Memory B cell (primary cell): ENCODE results near the gene RPL12.

Source experiments
- ATAC-seq: fragments of 150-1000 bp; cut with Tn5 transposase; 2 replicates; pipeline ENCODE4 v1.10.0; 2021; ENCODE audit warnings: low read depth, mild to moderate bottlenecking, moderate library complexity
- DNase-seq, 2 donors: peaks; one replicate each; pipeline ENCODE4 v3.0.0; 2022; ENCODE audit warnings: low spot score in 2 of 2
- H3K27ac Mint-ChIP-seq: one replicate; pipeline ENCODE4 v1.8.0; 2022; ENCODE audit warnings: mild to moderate bottlenecking, moderate library complexity, mixed read lengths
- H3K27me3 Mint-ChIP-seq: one replicate; pipeline ENCODE4 v1.8.0; 2022; ENCODE audit warnings: mixed read lengths
- H3K36me3 Mint-ChIP-seq: one replicate; pipeline ENCODE4 v1.8.0; 2022; ENCODE audit warnings: mild to moderate bottlenecking, mixed read lengths
- H3K4me1 Mint-ChIP-seq: one replicate; pipeline ENCODE4 v1.8.0; 2022; ENCODE audit warnings: mixed read lengths
- H3K4me3 Mint-ChIP-seq: one replicate; pipeline ENCODE4 v1.8.0; 2022; ENCODE audit warnings: mild to moderate bottlenecking, moderate library complexity, mixed read lengths
- H3K9me3 Mint-ChIP-seq: one replicate; pipeline ENCODE4 v1.8.0; 2022; ENCODE audit warnings: mixed read lengths

RPL12 gene

GRCh38 chr9:127398715-127399400 lies 52.3 kb downstream of the RPL12 start:
- Mint-ChIP-seq H3K9me3 (no peaks in the 10 kb centered on the region), H3K4me1 (peaks cover 9% of the 10 kb centered on the region), H3K27me3 (peaks cover 3% of the 10 kb centered on the region), H3K4me3 (peak overlapping the region; percentile 85), H3K27ac (no peak overlapping the region), H3K36me3 (peaks cover 2% of the 10 kb centered on the region)
- DNase-seq (no peak), ATAC-seq (no peak)

GRCh38 chr9:127398275-127398647 lies 52.9 kb downstream of the RPL12 start:
- peaks cover 2% of the 10 kb centered on the region for H3K36me3 Mint-ChIP-seq
- H3K27me3 Mint-ChIP-seq: peaks cover 3% of the 10 kb centered on the region
- H3K27ac Mint-ChIP-seq: peak overlapping the region; percentile 35
- H3K4me1 Mint-ChIP-seq: peaks cover 9% of the 10 kb centered on the region
- DNase-seq (no peak), ATAC-seq (no peak)
- H3K9me3 Mint-ChIP-seq: no peaks in the 10 kb centered on the region
- H3K4me3 Mint-ChIP-seq: peak overlapping the region; percentile 85
